ENCODE measurements around the gene CAMTA1.

CAMTA1 gene

GRCh38 chr1:7664147-7664892 lies 879.1 kb downstream of the CAMTA1 start:
- no peak for DNase-seq

- no peak for DNase-seq
Observed at GRCh38 chr1:7664893-7665250, 879.6 kb downstream of the CAMTA1 start.

- no peak for DNase-seq
Observed at GRCh38 chr1:7666249-7666648, 881.0 kb downstream of the CAMTA1 start.

DNA sequence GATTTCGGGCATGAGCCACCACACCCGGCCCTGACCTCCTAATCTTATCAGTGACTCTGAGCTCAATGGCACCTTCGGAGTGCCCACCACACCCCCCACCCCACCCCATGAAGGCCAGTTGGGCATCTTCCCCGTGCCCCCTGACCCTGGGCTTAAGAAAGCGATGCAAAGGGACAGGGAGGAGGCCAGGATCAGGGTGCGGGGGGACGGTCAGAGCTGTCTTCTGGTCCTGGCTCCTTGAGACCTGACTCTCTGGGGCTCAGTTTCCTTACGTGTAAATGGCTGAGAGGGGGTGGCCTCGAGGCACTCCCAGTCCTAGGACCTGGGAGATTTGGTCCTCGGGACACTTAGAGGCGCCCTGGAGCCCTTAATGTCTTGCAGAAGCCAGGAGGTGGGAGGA lies 881.9 kb downstream of the CAMTA1 start:
- DNase-seq = no peak

DNA sequence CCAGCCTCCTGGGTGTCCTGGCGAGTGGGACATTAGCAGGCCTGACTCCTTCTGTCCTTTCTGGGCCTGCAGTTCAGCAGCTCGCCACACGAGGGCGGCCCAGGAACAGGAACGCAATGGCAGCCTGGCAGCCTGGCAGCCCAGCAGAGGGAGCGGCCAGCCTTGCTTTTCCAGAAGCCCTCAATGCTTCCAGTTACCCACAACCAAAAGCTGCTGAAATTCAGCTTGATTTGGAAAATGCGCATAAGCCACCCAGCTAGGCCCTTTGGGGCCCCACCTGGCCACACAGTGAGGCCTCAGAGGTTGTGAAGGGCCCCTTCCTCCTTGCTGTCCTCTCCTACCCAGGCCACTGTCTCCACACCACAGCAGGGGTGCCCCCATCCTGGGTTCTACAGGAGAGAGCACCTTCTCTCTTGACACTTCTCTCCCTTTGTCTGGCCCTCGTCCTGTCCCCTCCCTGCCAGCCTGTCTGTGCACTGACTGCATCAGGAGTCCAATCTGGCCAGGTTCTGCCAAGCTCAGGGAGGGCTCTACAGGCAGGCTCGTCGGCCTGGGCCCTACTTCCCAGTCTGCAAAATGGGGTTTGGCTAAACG lies 882.5 kb downstream of the CAMTA1 start:
- DNase-seq = peak; percentile 86

DNA sequence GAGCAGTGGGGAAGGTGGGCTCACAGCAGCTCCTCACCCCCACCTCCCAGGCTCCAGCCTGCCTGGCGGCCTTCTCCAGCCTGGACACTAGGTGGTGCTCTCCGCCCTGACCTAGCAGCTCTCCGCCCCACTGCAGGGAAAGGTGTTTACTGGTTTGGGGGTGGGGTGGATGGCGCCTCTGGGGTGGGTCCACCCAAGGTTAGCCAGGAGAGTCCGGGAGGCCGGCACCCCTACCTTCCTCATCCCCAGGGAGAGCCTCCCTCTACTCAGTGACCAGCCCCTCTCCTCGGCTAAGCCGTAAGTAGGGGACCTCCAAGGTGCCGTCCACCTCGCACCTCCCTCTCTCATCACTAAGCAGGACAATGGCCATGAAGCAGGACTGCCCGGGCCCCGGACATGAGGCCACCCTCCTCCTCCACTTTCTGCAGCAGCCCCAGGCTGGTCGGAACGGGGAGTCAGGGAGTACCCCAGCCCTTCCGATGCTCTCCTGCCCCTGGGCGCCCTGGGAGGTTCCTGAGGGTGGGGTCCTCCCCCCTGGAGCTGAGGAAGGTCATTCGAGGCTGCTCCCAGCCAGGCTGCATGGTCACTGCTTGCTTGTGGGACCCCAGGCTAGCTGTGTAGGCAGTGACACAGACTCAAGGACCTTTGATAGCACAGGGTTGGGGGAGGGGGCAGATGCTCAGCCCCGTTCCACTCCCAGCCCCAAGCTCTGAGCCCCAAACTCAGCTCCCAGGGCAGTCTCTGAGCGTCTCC lies 884.5 kb downstream of the CAMTA1 start:
- DNase-seq = peak; percentile 65

GRCh38 chr1:7670334-7671145 lies 885.3 kb downstream of the CAMTA1 start:
- DNase-seq = no peak

GRCh38 chr1:7671146-7671465 lies 885.9 kb downstream of the CAMTA1 start:
- no peak for DNase-seq

DNA sequence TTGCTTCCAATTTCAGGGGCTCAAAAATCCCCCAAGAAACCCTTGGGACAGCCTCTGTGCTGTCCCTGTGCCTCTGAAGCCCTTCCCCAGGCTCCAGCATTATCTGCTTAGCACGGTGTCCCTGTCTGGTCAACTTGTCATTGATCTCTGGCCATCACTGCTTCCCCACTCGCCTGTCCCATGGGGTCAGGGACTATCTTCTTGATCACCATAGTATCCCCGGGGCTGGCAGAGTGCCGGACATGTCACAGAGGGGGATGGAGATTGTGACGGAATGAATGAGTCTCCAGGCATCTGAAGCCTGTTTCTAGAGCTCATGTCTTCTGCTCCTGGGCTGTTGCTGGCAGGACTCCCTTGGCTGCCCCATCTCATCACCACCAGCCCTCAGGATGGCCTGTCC lies 886.4 kb downstream of the CAMTA1 start:
- no peak for DNase-seq

DNA sequence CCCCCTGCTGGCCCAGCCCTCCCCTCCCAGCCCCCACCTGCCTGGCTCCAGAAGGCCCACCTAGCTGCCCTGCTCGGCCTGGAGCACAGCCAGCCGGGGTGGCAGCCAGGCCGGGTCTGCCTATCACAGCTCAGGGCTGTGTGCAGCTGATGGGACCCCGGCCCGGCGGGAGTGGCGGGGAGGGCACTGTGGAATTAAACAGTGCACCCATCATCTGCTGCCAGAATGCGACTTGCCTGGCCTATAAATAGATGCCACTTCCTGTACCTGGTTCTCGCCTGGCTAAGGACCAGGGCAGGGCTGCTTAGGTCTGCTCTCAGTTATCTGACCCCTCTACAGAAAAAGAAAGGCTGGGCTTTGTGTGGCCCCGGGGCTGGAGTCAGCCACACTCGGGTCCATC lies 887.6 kb downstream of the CAMTA1 start:
- DNase-seq = no peak

- no peak for DNase-seq
Observed at GRCh38 chr1:7674972-7675371, 889.7 kb downstream of the CAMTA1 start.

DNA sequence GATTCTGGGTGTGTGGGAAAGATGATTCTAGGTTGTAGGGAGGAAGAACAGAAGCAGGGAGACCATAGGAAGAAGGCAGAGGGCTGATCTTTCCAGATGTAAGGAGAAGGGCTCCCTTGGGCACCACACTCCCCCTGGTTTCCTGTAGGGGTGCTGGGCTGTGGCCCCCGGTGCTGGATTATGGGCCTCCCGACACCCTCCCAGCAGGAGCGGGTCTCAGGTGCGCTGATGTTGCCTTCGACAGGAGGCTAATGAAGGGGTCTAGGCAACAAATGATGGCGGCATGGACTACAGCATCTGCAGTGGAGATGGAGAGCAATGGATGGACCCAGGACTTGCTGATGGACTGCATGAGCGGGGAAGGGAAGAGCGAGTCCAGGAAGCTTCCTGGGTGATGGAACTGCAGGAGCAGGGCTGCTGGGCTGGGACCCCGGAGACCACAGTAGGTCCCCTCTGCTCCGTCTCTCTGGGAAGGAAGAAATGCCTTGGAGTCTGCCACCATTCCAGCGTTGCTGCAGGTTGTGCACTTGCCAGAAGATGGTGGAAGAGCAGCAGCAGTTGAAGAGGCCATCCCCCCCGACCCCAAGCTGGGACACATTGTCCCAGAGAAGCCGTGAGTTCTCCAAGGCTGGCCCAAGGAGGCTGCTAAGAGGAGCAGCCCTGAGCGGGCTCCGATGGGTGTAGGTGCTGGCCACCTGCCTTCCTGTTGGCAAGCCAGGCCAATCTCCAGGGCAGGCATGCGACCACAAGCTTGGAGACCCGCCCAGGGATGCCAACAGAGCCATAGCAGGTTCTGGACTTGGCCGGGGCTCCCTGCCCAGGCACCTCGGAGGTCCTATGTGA lies 890.4 kb downstream of the CAMTA1 start:
- no peak for DNase-seq

DNA sequence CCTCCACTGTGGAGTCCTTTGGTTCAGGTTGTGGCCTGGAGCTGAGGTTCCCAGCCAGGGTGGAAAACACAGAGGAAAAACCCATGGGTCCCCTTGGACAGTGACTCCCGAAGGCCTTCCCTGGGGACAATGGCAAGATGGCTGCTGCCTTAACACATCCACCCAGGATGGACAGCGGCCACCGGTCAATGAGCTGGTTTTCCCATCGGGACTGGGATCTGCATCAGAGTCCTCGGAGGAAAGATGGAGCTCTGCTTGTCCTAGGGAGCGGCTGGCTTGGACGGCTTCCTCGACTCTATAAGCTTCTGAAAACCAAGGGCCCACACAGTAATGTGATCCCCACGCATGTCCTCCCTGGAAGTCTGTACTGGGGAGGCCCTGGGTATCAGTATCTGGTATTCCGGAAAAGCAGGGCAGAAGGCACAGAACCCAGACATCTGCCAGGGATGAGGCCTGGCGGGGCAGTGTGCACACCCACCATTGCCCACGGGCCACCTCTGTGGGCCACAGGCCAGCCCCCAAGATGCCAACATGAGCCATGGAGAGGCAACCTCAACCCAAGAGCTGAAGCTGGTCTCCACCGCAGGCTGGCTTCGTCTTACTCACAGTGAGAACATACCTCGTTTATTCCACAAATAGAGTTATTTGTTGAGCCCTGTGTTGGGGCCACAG lies 891.2 kb downstream of the CAMTA1 start:
- DNase-seq = no peak

DNA sequence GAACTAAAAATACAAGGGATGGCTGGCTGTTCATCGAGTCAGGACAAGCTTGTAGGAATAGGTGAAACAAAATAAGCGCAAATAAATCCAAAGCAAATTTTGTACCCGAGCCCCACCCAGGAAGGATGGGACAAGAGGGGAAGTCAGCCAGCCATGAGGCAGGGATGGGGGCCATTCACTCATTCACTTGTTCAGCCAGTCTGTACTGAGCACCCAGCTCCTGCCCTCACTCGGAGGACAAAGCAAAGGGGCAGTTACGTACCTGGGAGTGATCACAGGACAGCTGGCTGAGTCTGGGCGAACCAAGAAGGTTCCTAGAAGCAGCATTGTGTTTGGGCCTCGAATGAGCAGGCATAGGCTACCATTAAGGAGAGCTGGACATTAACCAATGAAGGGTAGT lies 891.9 kb downstream of the CAMTA1 start:
- DNase-seq = no peak

- no peak for DNase-seq
Observed at GRCh38 chr1:7677815-7678214, 892.6 kb downstream of the CAMTA1 start.

DNA sequence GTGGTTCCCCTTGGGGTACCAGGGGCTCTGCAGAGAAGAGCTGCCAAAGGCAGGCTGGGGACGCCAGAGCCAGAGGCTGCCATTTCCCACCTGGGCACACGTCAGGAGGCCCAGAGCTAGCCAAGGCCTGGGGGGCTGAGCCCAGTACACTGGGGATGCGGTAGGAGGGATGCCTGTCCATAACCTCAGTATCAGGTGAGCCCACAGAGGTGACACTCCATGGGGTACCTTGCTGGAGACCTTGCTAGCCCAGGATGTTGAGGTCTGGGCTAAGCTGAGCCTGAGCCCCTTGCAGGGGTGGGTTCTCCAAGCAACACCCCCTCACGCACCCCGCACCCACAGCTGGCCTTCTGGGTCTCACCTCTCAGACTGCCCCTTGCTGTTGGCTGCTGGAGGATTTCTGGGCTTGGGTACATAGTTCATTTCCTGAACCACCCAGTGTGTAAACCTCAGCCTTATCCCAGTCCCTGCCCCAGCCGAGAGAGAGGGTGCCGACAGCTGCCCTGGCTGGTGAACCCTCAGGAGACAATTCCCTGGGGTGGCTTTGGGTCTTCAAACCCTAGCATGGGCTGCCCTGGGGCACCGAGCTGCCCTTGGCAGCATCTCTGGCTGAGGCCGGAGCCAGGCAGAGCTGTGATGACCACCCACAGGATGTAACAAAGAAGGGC lies 893.4 kb downstream of the CAMTA1 start:
- no peak for DNase-seq

- DNase-seq = no peak
Observed at GRCh38 chr1:7679159-7679872, 894.1 kb downstream of the CAMTA1 start.

DNA sequence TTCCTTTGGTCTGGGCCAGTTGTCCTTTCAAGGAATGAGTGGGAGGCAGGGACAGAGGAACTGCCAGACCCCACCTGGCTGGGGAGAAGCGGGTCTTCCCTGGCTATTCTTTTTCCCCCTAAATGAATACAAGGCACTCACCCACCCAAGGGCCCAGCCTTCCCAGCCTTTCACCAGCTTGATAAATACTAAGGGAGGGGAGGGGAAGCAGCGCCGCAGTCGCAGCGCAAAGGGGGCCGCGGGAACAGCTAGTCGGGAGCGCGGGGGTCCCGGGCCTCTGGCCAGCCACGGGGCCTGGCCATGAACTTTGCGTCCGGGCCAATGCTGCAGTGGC lies 894.6 kb downstream of the CAMTA1 start:
- no peak for DNase-seq

DNA sequence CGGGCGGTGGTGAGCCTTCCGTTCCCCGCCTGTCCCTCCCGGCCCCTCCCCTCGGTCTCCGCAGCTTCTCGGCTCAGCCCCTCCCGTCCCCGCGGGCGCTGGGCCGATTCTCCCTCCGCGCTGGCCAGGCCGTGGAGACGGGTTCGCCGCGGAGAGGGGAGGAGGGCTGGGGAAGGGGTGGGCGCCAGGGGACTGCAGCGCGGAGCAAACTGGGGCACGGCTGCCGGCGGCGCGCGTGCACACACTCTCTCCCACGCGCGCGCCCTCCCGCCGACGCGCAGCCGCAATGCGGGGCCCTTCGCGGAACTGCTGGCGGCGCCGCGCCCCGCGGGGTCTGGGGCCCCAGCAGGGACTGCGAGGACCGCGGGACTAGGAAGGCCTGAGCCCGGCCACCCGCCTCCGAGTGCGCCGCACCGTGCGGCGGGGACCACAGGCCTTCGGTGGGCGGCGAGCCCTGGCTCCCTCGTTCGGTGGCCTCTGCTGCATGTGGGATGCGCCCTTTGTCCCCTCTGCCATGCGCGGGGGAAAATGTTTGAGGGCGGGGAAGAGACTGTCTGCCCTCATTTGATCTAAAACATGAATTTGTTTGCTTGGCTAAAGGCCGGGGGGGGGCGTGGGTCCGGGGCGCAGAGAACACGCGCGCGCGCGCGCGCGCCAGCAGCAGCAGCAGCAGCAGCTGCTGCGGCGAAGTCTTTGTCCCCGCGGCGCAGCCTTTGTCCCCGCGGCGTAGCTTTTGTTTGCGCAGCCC lies 895.1 kb downstream of the CAMTA1 start:
- peak; percentile 66 for DNase-seq

- no peak for DNase-seq
Observed at GRCh38 chr1:7680955-7681268, 895.7 kb downstream of the CAMTA1 start.
